Peyer's patch (tissue), 4 donors: ENCODE measurements around the gene CREB3L2. TPM values are rescaled to one million over a fixed set of nuclear protein-coding genes. Genes with fewer than 3 reads are reported as not detected.

ENCODE experiments used
- DNase-seq, 3 donors: peaks; one replicate each; pipeline ENCODE4 v3.0.0-alpha.2; 2017 to 2019
- H3K27ac ChIP-seq, 4 donors: fragments of 200-600 bp; sonication (generic); one replicate each; pipeline ENCODE4 v1.5.1; 2016 to 2019
- H3K27me3 ChIP-seq, 2 donors: fragments of 200-600 bp; sonication (generic); one replicate each; pipeline ENCODE4 v1.5.1; 2019
- H3K36me3 ChIP-seq, 3 donors: fragments of 200-600 bp; sonication (generic); one replicate each; pipeline ENCODE4 v1.5.1; 2016 to 2019
- H3K4me1 ChIP-seq, 4 donors: fragments of 200-600 bp; sonication (generic); one replicate each; pipeline ENCODE4 v1.5.1; 2016 to 2019
- H3K4me3 ChIP-seq, 4 donors: fragments of 200-600 bp; sonication (generic); 1 replicate in 3 of 4; 2 replicates in 1 of 4; pipeline ENCODE4 v1.5.1; 2016 to 2019; ENCODE audit warnings: mild to moderate bottlenecking in 1 of 4
- H3K9me3 ChIP-seq, 4 donors: fragments of 200-600 bp; sonication (generic); one replicate each; pipeline ENCODE4 v1.5.1; 2016 to 2019; ENCODE audit warnings: mild to moderate bottlenecking in 1 of 4
- POLR2A ChIP-seq, 2 donors: fragments of 450-650 bp; IDR thresholded peaks; one replicate each; pipeline ENCODE4 v1.5.1; 2017; ENCODE audit warnings: antibody characterized with exemption in 2 of 2, mild to moderate bottlenecking in 2 of 2, moderate library complexity in 2 of 2
- total RNA-seq, 4 donors: library from RNA; depleted of rRNA; stranded (reverse); fragments of >200 nt; gene quantifications; one replicate each; pipeline ENCODE4 v1.1.0, GENCODE V29; 2016
- TF ChIP-seq, protein P1 (sequence below), 6 experiments: fragments of 450-650 bp in 4 of 6; fragments of 200-600 bp in 2 of 6; sonication (generic) in 1 of 6; IDR thresholded peaks; one replicate each; pipeline ENCODE4 v1.5.1; 2017 to 2019; ENCODE audit warnings: antibody characterized with exemption in 6 of 6, mild to moderate bottlenecking in 3 of 6, moderate library complexity in 1 of 6

The CREB3L2 gene
- total RNA-seq, 4 donors from 2014 or later: 20.6 to 42.7 (median 33.6) TPM

DNA sequence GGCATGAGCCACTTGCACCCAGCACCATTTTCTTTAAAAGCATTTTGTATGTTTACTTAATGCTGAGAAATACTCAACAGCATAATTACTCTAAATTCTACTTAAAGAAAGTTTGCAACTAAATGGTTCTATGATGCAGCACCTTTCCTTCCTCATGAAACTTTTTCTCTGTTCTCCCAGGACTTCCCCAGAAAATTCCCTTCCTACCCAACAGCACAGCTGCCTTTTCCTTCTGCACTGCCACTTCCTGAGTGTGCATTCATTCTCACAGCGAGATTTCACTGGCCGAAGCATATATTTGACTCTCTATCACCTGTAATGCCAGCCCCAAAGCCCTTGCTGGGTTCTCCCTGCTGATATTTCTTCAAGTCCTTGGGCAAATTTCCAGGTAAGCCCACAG lies 113.6 kb downstream of the CREB3L2 start:
- Histone ChIP-seq H3K9me3 (no peaks in the 10 kb centered on the region), H3K4me3 (no peak overlapping the region), H3K27ac (no peak overlapping the region), H3K36me3 (peaks cover 0 to 53% (median 0%) of the 10 kb centered on the region in 3 donors), H3K27me3 (no peaks in the 10 kb centered on the region), H3K4me1 (no peaks in the 10 kb centered on the region)
- TF ChIP-seq, protein P1, sequence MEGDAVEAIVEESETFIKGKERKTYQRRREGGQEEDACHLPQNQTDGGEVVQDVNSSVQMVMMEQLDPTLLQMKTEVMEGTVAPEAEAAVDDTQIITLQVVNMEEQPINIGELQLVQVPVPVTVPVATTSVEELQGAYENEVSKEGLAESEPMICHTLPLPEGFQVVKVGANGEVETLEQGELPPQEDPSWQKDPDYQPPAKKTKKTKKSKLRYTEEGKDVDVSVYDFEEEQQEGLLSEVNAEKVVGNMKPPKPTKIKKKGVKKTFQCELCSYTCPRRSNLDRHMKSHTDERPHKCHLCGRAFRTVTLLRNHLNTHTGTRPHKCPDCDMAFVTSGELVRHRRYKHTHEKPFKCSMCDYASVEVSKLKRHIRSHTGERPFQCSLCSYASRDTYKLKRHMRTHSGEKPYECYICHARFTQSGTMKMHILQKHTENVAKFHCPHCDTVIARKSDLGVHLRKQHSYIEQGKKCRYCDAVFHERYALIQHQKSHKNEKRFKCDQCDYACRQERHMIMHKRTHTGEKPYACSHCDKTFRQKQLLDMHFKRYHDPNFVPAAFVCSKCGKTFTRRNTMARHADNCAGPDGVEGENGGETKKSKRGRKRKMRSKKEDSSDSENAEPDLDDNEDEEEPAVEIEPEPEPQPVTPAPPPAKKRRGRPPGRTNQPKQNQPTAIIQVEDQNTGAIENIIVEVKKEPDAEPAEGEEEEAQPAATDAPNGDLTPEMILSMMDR (IDR thresholded peaks at IDR 0.05): no peak
- no peak for TF ChIP-seq POLR2A (IDR thresholded peaks at IDR 0.05)
- no peak for DNase-seq

DNA sequence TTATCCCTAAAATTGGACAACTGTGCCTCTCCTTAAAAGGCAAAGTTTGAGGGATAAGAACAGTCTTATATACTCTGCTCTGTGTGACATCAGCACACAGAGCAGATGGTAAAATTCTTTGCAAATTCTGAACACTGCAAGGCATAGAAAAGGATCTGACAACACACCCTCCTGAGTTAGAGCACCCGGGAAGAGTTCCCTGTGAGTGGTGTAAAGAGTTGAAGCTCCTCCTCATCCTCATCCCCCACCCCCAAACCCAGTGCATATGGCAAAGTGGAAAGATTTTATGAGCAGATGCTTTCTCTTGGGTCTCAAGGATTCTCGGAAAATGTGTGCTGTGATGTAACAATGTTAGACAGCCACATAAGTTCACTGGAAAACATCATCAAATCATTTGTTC lies 115.1 kb downstream of the CREB3L2 start:
- no peaks in the 10 kb centered on the region for H3K27me3 ChIP-seq
- H3K36me3 ChIP-seq: peaks cover 0 to 60% (median 7%) of the 10 kb centered on the region in 3 donors
- DNase-seq: no peak
- no peaks in the 10 kb centered on the region for H3K9me3 ChIP-seq
- no peak overlapping the region for H3K4me3 ChIP-seq
- no peaks in the 10 kb centered on the region for H3K4me1 ChIP-seq
- H3K27ac ChIP-seq: no peak overlapping the region
- TF ChIP-seq, protein P1 (IDR thresholded peaks at IDR 0.05): no peak
- no peak for TF ChIP-seq POLR2A (IDR thresholded peaks at IDR 0.05)

DNA sequence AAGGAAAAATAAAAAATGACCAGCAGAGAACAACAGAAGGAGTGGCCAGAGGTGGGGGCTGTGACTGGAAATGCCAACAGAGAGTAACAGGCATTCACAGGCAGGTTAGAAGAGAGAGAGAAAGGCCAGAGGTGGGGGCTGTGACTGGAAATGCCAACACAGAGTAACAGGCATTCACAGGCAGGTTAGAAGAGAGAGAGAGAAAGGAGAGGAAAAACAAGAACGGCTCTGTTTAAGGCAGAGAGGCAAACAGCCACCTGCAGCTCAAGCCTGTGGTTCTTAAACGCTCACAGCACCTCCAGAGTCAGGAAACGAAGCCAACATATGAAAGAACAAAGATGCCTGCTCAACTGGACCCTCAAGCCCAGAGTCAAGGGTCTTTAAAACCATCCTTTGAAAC lies 115.6 kb downstream of the CREB3L2 start:
- no peaks in the 10 kb centered on the region for H3K27me3 ChIP-seq
- H3K4me3 ChIP-seq: no peak overlapping the region
- H3K36me3 ChIP-seq: peaks cover 0 to 65% (median 10%) of the 10 kb centered on the region in 3 donors
- TF ChIP-seq POLR2A (IDR thresholded peaks at IDR 0.05): no peak
- TF ChIP-seq, protein P1 (IDR thresholded peaks at IDR 0.05): no peak
- DNase-seq: no peak
- no peak overlapping the region for H3K27ac ChIP-seq
- H3K4me1 ChIP-seq: no peaks in the 10 kb centered on the region
- H3K9me3 ChIP-seq: no peaks in the 10 kb centered on the region

DNA sequence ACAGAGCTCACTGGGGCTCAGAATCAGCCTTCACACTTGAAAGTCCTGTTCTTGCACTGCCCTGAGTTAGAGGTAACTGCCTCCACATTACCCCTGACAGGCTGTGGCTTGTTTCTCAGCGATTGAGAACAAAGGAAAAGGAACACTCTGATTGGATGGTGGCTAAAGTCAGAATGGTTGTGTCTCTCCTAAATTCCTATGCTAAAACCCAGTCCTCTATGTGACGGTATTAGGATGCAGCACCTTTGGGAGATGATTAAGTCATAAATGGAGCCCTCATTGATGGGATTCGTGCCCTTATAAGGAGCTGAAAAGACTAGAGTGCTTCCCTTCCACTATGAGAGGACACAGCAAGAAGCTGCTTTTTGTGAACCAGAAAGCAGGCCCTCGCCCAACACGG lies 116.2 kb downstream of the CREB3L2 start:
- no peak for TF ChIP-seq POLR2A (IDR thresholded peaks at IDR 0.05)
- TF ChIP-seq, protein P1 (IDR thresholded peaks at IDR 0.05): no peak
- no peaks in the 10 kb centered on the region for H3K27me3 ChIP-seq
- DNase-seq: no peak
- H3K9me3 ChIP-seq: no peaks in the 10 kb centered on the region
- H3K4me3 ChIP-seq: no peak overlapping the region
- H3K36me3 ChIP-seq: peaks cover 0 to 71% (median 10%) of the 10 kb centered on the region in 3 donors
- H3K27ac ChIP-seq: no peak overlapping the region
- no peaks in the 10 kb centered on the region for H3K4me1 ChIP-seq

- no peaks in the 10 kb centered on the region for H3K27me3 ChIP-seq
- H3K4me1 ChIP-seq: no peaks in the 10 kb centered on the region
- no peak overlapping the region for H3K27ac ChIP-seq
- no peaks in the 10 kb centered on the region for H3K9me3 ChIP-seq
- TF ChIP-seq, protein P1 (IDR thresholded peaks at IDR 0.05): no peak
- TF ChIP-seq POLR2A (IDR thresholded peaks at IDR 0.05): no peak
- no peak for DNase-seq
- no peak overlapping the region for H3K4me3 ChIP-seq
- H3K36me3 ChIP-seq: peaks cover 0 to 88% (median 10%) of the 10 kb centered on the region in 3 donors
Observed at GRCh38 chr7:137882806-137883205, 119.1 kb downstream of the CREB3L2 start.

GRCh38 chr7:137882261-137882668 lies 119.6 kb downstream of the CREB3L2 start:
- Histone ChIP-seq H3K27ac (no peak overlapping the region), H3K27me3 (no peaks in the 10 kb centered on the region), H3K4me3 (no peak overlapping the region), H3K36me3 (peaks cover 0 to 88% (median 10%) of the 10 kb centered on the region in 3 donors), H3K4me1 (no peaks in the 10 kb centered on the region), H3K9me3 (no peaks in the 10 kb centered on the region)
- no peak for TF ChIP-seq POLR2A (IDR thresholded peaks at IDR 0.05)
- no peak for DNase-seq
